Measurements from ENCODE around the gene TBX21. TPM values are rescaled to one million over a fixed set of nuclear protein-coding genes. Genes with fewer than 3 reads are reported as not detected.

Gene TBX21
- total and polyA plus RNA-seq, 2 of the 4 experiments (the other 2 are of a cell fraction) = not detected

GRCh38 chr17:47774331-47774730 is 41.3 kb downstream of the TBX21 start:
- H2AFZ ChIP-seq (replicated peaks; ENCODE audit: low read length, poor library complexity) = no peak overlapping the region
- H4K20me1 ChIP-seq (ENCODE audit: insufficient read depth, low read length) = peaks cover 3% of the 10 kb centered on the region; the same call in 1 of the 2 replicates
- no peak overlapping the region for H3K4ac ChIP-seq (ENCODE audit: low read depth, low read length)
- ChIA-PET POLR2A (ENCODE audit: unreplicated experiment) (no interaction called here), CTCF (no interaction called here)
- no peak overlapping the region for H2AK5ac ChIP-seq (ENCODE audit: low read depth, low read length)
- TF ChIP-seq RCOR1 (IDR thresholded peaks at IDR 0.05; ENCODE audit: insufficient replicate concordance, low read length) (no peak), FOS (IDR thresholded peaks at IDR 0.05; ENCODE audit: low read depth, low read length) (no peak), CHD1 (IDR thresholded peaks at IDR 0.05; ENCODE audit: low read depth, low read length) (no peak), POLR2A (IDR thresholded peaks at IDR 0.05; ENCODE audit: low read depth, low read length) (no peak), CEBPB (IDR thresholded peaks at IDR 0.05; ENCODE audit: low read depth, low read length) (no peak), MAFK (IDR thresholded peaks at IDR 0.05; ENCODE audit: low read depth, low read length) (no peak), CTCF (conservative IDR thresholded peaks at IDR 0.05; ENCODE audit: low read depth, low read length) (no peak), RFX5 (IDR thresholded peaks at IDR 0.05; ENCODE audit: low read depth, low read length) (no peak), NFE2L2 (IDR thresholded peaks at IDR 0.05; ENCODE audit: low read depth, low read length) (no peak), SMC3 (IDR thresholded peaks at IDR 0.05; ENCODE audit: low read depth, low read length) (no peak)
- H3K36me3 ChIP-seq (ENCODE audit: control insufficient read depth, insufficient read depth, low read length) = no peaks in the 10 kb centered on the region
- H4K8ac ChIP-seq (ENCODE audit: low read depth in 2 of 2, low read length in 2 of 2) = no peak overlapping the region
- H2BK15ac ChIP-seq (ENCODE audit: low read depth, low read length) = no peak overlapping the region
- DNase-seq = no peak
- H3K18ac ChIP-seq (ENCODE audit: low read depth, low read length) = no peak overlapping the region
- no peak overlapping the region for H3K9ac ChIP-seq (ENCODE audit: low read depth, low read length)
- no peaks in the 10 kb centered on the region for H3K4me1 ChIP-seq (ENCODE audit: control insufficient read depth, insufficient read depth, low read length)
- no peak for ATAC-seq (ENCODE audit: low read depth)
- dilution Hi-C loops (cut with HindIII; ENCODE audit: low sequenced_read_pairs, unreplicated experiment) = no loop called here
- H2AK9ac ChIP-seq (replicated peaks; ENCODE audit: low read depth, low read length, poor library complexity) = no peak overlapping the region
- H3K4me3 ChIP-seq (ENCODE audit: insufficient read depth, low read depth, low read length) = no peak overlapping the region
- 86% methylated on average over 1 of the region's 4 CpGs; no CpG with 5 or more reads in 1 of the 2 experiments for WGBS, 2 experiments (ENCODE audit: extremely low coverage in 2 of 2, insufficient read length in 1 of 2)
- H2BK120ac ChIP-seq (ENCODE audit: low read depth, low read length) = no peak overlapping the region
- intact Hi-C loops (cut with micrococcal nuclease) = loop anchor here (10.0 kb wide), 1 partner anchor 50 kb away; no protein-coding TSS in a partner anchor
- no peak overlapping the region for H3K14ac ChIP-seq (replicated peaks; ENCODE audit: low read depth, low read length)
- H3K9me3 ChIP-seq (ENCODE audit: control insufficient read depth, insufficient read depth, low read length) = peaks cover 8% of the 10 kb centered on the region
- H3K79me1 ChIP-seq (ENCODE audit: low read depth in 1 of 2, low read length in 2 of 2) = no peaks in the 10 kb centered on the region
- no peak overlapping the region for H3K27ac ChIP-seq (ENCODE audit: insufficient read depth, low read length)
- in situ Hi-C loops (cut with MboI; ENCODE audit: low sequenced_read_pairs) = no loop called here
- no peak overlapping the region for H4K5ac ChIP-seq (ENCODE audit: low read depth, low read length)
- H3K9me1 ChIP-seq (ENCODE audit: insufficient read depth, low read length) = no peaks in the 10 kb centered on the region
- no TSS peak for BruUV-seq (replicated peaks)
- H4K91ac ChIP-seq (ENCODE audit: insufficient read depth, low read depth, low read length) = no peak overlapping the region
- H2BK20ac ChIP-seq (ENCODE audit: low read depth, low read length) = no peak overlapping the region
- H3K27me3 ChIP-seq (ENCODE audit: control insufficient read depth, insufficient read depth, low read length) = peaks cover 56% of the 10 kb centered on the region
- no peak overlapping the region for H3K4me2 ChIP-seq (ENCODE audit: low read depth, low read length)
- no peak overlapping the region for H3K23ac ChIP-seq (ENCODE audit: low read depth, low read length)
- no peak overlapping the region for H3K56ac ChIP-seq (ENCODE audit: extremely low read depth, insufficient read depth, low read length)
- H2BK5ac ChIP-seq (ENCODE audit: low read depth, low read length, poor library complexity, severe bottlenecking) = no peak overlapping the region

Measured in IMR-90 (cell line).